ENCODE measurements around the gene MBD4. TPM values are rescaled to one million over a fixed set of nuclear protein-coding genes. Genes with fewer than 3 reads are reported as not detected.

Gene MBD4
- polyA plus RNA-seq, 1 donor (not counting 4 experiments of a cell fraction or from before 2014, with no cell fraction given) = 35.0 TPM

- Histone ChIP-seq H3K79me2 (ENCODE audit: control insufficient read depth, insufficient read depth, low read length) (peaks cover 20% of the 10 kb centered on the region), H3K27me3 (ENCODE audit: control insufficient read depth, extremely low read depth, insufficient read depth, low read length) (no peaks in the 10 kb centered on the region), H3K9ac (ENCODE audit: control insufficient read depth, extremely low read depth, insufficient read depth, low read length) (no peak overlapping the region), H3K9me3 (ENCODE audit: control insufficient read depth, low read depth, low read length) (no peaks in the 10 kb centered on the region), H3K27ac (ENCODE audit: control insufficient read depth, insufficient read depth, low read length) (no peak overlapping the region), H3K9me1 (ENCODE audit: control insufficient read depth, extremely low read depth, insufficient read depth, low read length) (no peaks in the 10 kb centered on the region), H3K4me1 (ENCODE audit: control insufficient read depth, extremely low read depth, insufficient read depth, low read length) (peaks cover 8% of the 10 kb centered on the region), H4K20me1 (ENCODE audit: control insufficient read depth, extremely low read depth, insufficient read depth, low read length) (no peaks in the 10 kb centered on the region), H3K4me3 (ENCODE audit: control insufficient read depth in 2 of 3, extremely low read depth in 1 of 3, insufficient read depth in 2 of 3, low read depth in 1 of 3, low read length in 3 of 3) (no peak overlapping the region), H3K36me3 (ENCODE audit: control insufficient read depth in 2 of 2, extremely low read depth in 1 of 2, insufficient read depth in 2 of 2, low read length in 2 of 2) (peaks cover 2 to 5% of the 10 kb centered on the region in 2 experiments), H2AFZ (ENCODE audit: control insufficient read depth, low read length) (no peak overlapping the region), H3K4me2 (ENCODE audit: control insufficient read depth, extremely low read depth, insufficient read depth, low read depth, low read length) (no peak overlapping the region)
- DNase-seq (ENCODE audit: low read depth, low spot score) (no peak), FAIRE-seq (no peak)
- TF ChIP-seq, protein P1, sequence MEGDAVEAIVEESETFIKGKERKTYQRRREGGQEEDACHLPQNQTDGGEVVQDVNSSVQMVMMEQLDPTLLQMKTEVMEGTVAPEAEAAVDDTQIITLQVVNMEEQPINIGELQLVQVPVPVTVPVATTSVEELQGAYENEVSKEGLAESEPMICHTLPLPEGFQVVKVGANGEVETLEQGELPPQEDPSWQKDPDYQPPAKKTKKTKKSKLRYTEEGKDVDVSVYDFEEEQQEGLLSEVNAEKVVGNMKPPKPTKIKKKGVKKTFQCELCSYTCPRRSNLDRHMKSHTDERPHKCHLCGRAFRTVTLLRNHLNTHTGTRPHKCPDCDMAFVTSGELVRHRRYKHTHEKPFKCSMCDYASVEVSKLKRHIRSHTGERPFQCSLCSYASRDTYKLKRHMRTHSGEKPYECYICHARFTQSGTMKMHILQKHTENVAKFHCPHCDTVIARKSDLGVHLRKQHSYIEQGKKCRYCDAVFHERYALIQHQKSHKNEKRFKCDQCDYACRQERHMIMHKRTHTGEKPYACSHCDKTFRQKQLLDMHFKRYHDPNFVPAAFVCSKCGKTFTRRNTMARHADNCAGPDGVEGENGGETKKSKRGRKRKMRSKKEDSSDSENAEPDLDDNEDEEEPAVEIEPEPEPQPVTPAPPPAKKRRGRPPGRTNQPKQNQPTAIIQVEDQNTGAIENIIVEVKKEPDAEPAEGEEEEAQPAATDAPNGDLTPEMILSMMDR (optimal IDR thresholded peaks at IDR 0.05 in 1 of 3, IDR thresholded peaks at IDR 0.05 in 1 of 3, conservative IDR thresholded peaks at IDR 0.05 in 1 of 3; ENCODE audit: extremely low read depth in 1 of 3, insufficient read depth in 2 of 3, low read length in 3 of 3) = no peak
- no peak for TF ChIP-seq EZH2 (IDR thresholded peaks at IDR 0.05; ENCODE audit: low read length)
- dilution Hi-C loops (cut with MboI; ENCODE audit: extremely low pct_ligation_motif_present, low sequenced_read_pairs) = no loop called here
These were observed 37.5 kb downstream of the MBD4 start for GRCh38 chr3:129402210-129402609.

- Histone ChIP-seq H3K4me3 (ENCODE audit: control insufficient read depth in 2 of 3, extremely low read depth in 1 of 3, insufficient read depth in 2 of 3, low read depth in 1 of 3, low read length in 3 of 3) (peak overlapping the region in 2 of 3 experiments; percentile 13 to 91), H3K4me2 (ENCODE audit: control insufficient read depth, extremely low read depth, insufficient read depth, low read depth, low read length) (peak overlapping the region; percentile 85), H3K9ac (ENCODE audit: control insufficient read depth, extremely low read depth, insufficient read depth, low read length) (peak overlapping the region; percentile 92), H3K27me3 (ENCODE audit: control insufficient read depth, extremely low read depth, insufficient read depth, low read length) (no peaks in the 10 kb centered on the region), H3K9me1 (ENCODE audit: control insufficient read depth, extremely low read depth, insufficient read depth, low read length) (no peaks in the 10 kb centered on the region), H3K36me3 (ENCODE audit: control insufficient read depth in 2 of 2, extremely low read depth in 1 of 2, insufficient read depth in 2 of 2, low read length in 2 of 2) (peaks cover 8 to 19% of the 10 kb centered on the region in 2 experiments), H4K20me1 (ENCODE audit: control insufficient read depth, extremely low read depth, insufficient read depth, low read length) (peaks cover under 1% of the 10 kb centered on the region), H3K79me2 (ENCODE audit: control insufficient read depth, insufficient read depth, low read length) (peaks cover 43% of the 10 kb centered on the region), H3K4me1 (ENCODE audit: control insufficient read depth, extremely low read depth, insufficient read depth, low read length) (peaks cover 8% of the 10 kb centered on the region), H3K9me3 (ENCODE audit: control insufficient read depth, low read depth, low read length) (no peaks in the 10 kb centered on the region), H2AFZ (ENCODE audit: control insufficient read depth, low read length) (peak overlapping the region; percentile 90), H3K27ac (ENCODE audit: control insufficient read depth, insufficient read depth, low read length) (peak overlapping the region; percentile 86)
- FAIRE-seq = no peak
- dilution Hi-C loops (cut with MboI; ENCODE audit: extremely low pct_ligation_motif_present, low sequenced_read_pairs) = no loop called here
- DNase-seq (ENCODE audit: low read depth, low spot score) = no peak
- TF ChIP-seq EZH2 (IDR thresholded peaks at IDR 0.05; ENCODE audit: low read length) = no peak
- TF ChIP-seq, protein P1 (optimal IDR thresholded peaks at IDR 0.05 in 1 of 3, IDR thresholded peaks at IDR 0.05 in 1 of 3, conservative IDR thresholded peaks at IDR 0.05 in 1 of 3; ENCODE audit: extremely low read depth in 1 of 3, insufficient read depth in 2 of 3, low read length in 3 of 3) = no peak
These were observed 39.8 kb downstream of the MBD4 start for GRCh38 chr3:129399895-129400357.
